Forelimb muscle (tissue), 1 donor: ENCODE results near the gene DOK3. TPM values are rescaled to one million over a fixed set of nuclear protein-coding genes. Genes with fewer than 3 reads are reported as not detected.
A peak's percentile ranks its signal among the peaks of the same experiment; 100 is the strongest.

Source experiments
- DNase-seq: peaks from one replicate; pipeline ENCODE4 v3.0.0-alpha.2; 2013; ENCODE audit warnings: low read depth
- polyA plus RNA-seq: library from polyadenylated mRNA; unstranded; fragments of 120-200 nt; gene quantifications from one replicate; pipeline ENCODE4 v1.2.1, GENCODE V29; 2013; ENCODE audit not compliant: insufficient read length

DOK3 gene
- polyA plus RNA-seq, 1 donor, result 6.3 TPM

GRCh38 chr5:177468685-177469628, 40.7 kb downstream of the DOK3 start:
- no peak for DNase-seq

DNA sequence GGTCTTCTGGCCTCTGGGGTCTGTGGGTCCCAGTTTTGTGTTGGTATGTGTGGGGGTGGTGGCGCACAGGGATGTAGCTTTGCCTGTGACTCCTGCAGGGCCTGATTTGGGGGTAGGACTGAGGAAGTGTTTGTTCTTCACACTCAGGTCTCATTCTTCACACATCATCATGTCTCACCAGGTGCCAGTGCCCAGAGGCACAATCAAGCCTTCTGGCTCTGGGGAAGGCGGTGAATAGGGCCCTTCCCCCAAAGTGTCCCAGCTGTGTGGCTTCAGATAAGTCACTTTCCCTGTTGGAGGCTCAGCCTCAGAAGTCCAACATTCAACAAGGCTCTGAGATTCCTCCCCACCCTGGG, 41.3 kb downstream of the DOK3 start:
- no peak for DNase-seq

- no peak for DNase-seq
Observed at GRCh38 chr5:177467436-177467835, 42.2 kb downstream of the DOK3 start.

GRCh38 chr5:177466861-177467260, 42.8 kb downstream of the DOK3 start:
- no peak for DNase-seq

GRCh38 chr5:177465044-177465443, 44.6 kb downstream of the DOK3 start:
- no peak for DNase-seq

DNA sequence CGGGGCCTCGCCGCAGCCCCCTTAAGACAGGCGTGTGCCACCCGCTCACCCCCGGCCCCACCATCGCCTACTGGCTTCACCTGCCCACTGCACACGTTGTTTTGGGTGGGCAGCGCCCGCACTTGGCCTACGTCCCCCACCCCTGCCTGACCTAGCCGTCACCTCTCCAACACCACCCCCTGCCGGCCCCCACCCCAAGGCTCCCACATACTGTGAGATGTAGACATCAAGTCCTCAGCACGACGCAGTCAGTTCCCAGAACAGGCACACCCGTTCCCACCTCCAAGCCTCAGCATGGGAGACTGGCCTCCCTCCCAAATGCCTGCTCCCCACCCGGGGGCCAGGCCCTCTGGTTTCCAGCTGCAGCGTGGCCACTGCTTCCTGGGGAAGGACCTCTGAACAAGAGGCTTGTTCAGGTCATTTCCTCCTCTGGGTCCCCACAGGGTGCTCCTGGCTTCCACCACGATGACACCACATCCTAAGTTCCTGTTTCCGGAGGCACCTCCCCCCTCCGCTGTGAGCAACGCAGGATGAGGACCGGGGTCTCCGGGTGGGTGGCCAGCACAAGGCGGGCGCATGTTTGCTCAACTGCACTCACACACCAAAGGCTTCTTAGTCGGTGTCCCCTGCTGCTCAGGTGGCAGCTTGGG, 47.5 kb downstream of the DOK3 start:
- DNase-seq, result no peak

DNA sequence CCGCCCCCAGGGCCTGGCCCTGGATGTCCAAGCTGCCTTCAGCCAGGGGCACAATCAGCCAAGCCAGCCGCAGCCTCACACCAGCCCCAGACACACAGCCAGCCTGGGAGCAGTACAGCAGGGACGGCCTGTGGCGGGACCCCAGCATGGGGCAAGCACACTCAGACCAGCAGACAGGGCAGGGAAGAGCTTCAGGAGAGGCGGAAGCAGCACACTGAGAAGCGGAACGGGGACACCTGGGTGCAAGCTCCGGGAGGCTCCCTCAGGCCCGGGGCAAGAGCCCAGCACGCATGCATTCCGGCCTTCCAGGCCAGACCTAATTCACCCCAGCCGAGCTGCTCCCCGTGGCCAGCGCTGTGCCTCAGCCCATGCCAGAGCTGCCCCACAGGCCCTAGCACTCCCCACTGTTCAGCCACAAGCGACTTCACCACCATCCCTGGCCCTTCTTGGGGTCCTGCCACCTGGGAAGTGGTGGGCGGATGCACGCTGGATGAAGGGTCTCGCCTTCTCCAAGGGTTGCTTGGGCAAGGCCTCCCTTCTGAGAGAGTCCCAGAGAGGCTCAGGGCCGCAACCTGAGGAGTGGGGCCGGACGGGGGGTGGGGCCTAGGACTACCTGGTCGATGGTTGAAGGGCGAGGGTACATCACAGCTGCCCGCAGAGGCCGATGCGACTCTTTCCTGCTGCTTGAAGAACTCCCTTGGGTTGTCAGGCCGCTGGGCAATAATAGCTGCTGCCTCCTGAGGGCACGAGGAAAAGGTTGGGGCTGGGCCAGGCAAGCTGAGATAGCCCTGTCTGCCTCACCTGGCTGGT, 49.6 kb downstream of the DOK3 start:
- no peak for DNase-seq

DNA sequence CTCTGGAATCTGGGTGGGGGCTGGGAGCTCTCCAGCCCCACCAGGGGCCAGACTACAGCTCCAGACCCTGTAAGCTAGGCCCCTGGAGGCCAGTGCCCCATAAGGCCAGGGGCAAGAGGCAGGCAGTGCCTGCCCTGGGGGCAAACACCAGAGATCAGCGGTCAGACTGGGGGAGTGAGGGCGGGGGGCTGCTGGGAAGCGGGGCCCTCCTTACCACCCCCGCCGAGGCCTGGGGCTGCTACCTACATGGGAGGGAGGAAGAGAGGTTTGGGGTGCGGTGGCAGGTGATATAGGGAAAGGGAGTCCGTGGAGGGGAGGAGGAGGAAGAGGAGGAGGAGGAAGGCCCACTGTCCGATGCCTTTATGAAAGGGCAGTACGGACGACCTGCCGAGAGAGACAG, 50.3 kb downstream of the DOK3 start:
- no peak for DNase-seq

- no peak for DNase-seq
Observed at GRCh38 chr5:177458912-177459350, 50.7 kb downstream of the DOK3 start.

- DNase-seq, result no peak
Observed at GRCh38 chr5:177457852-177458681, 51.6 kb downstream of the DOK3 start.

DNA sequence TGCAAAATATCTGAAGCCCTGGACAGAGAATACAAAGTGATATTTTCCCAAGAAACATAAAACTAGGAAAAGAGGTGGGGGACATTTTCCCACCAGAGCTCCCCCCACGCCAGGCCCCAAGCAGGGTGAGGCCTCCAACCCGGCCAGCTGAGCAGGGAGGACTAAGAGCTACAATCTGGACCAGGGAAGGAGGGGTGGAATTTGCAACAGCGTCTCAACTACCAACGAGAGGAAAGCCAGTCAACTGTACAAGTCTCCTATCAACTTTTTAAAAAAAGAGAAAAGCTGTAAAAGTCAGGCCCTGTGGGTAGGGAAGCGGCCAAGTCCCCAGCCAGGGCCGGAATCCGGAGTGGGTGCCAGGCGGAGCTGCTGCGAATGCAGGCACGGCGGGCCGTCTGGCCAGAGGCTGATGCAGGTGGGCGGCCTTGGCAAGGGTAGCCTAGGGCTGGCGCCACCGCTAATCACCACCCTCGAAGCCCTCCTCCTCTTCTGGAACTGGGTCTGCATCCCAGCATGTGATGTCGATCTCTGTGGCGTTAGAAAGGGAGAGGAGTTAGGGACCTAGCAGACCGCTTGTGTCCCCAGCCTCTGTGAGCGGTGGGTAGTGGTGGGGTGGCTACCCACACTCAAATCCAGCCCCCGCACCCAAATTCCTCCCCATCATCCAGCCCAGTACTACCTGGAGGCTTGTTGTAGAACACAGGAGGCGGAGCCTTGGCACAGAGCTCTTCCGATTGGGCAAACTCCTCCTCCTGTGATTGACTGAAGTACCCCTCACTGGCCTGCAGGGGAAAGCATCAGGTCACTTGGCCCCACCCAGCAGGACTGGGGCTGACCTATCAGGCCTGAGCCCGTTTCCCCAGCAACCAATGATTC, 52.4 kb downstream of the DOK3 start:
- DNase-seq, result peak; percentile 74

DNA sequence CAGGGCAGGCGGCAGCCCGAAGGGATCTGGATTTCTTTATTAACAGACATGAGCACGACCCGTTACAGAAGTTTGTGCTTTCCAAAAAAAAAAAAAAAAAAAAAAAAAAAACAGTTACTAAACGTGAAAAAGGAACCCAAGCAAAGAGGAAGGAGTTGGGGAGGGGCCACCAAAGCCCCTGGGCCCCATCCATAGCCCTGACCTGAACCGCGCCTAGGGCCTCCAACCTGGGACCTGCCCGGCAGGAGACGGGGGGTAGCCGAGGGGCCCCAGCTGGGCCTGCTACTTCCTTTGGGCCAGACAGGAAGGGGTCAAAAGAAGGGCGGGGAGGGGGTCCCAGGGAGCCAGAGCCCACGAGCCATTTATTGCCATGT, 53.0 kb downstream of the DOK3 start:
- no peak for DNase-seq

GRCh38 chr5:177455661-177456590, 53.7 kb downstream of the DOK3 start:
- DNase-seq, result no peak

GRCh38 chr5:177455036-177455660, 54.5 kb downstream of the DOK3 start:
- no peak for DNase-seq

- no peak for DNase-seq
Observed at GRCh38 chr5:177454397-177455035, 55.1 kb downstream of the DOK3 start.

- DNase-seq, result no peak
Observed at GRCh38 chr5:177453852-177454396, 55.7 kb downstream of the DOK3 start.

DNA sequence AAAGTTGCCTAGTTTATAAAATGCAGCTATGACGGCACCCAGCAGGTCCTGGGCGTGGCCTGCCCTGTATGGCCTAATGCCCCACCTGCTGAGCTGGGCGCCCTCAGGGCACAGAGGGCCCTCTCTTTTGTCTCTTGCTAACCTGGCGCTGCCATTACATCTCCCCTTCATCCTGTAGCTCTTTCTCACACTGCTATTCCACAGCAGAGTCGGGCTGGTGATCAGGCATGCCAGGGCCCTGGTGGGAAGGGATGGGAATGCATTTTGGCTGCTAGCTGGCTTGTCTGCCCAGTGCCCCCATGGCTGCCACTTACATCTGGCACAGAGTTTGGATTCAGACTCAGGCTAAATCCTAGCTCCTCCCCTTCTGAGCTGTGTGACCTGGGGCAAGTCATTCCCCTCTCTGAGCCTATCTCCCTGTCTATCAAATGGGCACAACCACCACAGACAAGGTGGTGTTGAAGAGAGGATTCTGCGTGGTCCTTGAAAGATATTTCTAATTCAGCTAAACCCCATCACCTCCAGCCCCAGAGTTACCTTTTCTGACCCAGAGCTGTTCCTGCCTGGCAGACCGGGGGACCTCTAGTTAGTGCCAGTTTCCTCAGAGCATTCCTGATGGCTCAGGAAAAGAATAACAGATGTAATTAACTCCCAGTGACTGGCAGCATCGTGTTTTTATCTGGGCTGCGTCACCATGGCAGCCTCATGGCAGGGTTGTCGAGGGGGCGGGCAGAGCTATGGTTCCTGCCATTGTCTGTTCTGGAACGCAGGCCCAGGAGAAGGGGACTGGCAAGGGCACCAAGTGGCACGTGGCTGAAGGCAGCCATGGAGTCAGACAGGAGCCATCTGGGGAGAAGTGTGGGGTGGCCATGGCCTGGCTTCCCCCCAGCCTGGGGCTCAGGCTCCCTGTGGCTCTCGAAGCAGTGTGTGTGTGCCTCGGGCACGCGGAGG, 56.7 kb downstream of the DOK3 start:
- no peak for DNase-seq
